ENCODE measurements around the gene PRDM15. TPM values are rescaled to one million over a fixed set of nuclear protein-coding genes. Genes with fewer than 3 reads are reported as not detected.

The PRDM15 gene
- total RNA-seq, 1 experiment from 2014 or later = 9.8 TPM

DNA sequence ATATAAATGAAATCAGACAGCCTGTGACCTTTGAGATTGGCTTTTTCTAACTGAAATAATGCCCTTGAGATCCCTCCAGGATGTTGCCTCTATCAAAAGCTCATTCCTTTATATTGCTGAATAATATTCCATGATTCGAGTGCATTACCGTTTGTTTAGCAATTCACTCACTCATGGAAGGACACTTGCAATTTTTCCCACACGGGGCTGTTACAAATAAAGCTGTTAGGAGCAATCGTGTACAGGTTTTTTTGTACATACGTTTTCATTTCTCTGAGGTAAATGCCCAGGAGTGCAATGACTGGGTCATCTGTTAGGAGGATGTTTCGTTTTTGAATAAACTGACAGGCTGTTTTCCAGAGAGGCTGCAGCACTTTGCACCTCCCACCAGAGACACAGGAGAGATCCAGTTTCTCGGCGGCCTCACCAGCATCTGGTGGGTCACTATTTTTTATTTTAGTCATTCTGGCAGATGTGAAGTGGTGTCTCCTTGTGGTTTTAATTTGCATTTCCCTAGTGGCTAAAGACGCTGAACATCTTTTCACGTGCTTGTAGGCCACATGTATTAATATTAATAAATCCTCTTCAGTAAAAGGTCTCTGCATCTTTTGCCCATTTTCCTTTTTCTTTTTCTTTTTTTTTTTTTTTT, 11.0 kb downstream of the PRDM15 start:
- no peaks in the 10 kb centered on the region for H3K9me2 ChIP-seq (ENCODE audit: insufficient read depth)
- no peak for DNase-seq (ENCODE audit: low read depth, low spot score)
- peaks cover 19% of the 10 kb centered on the region; the same call in 1 of the 2 replicates for H3K79me2 ChIP-seq (ENCODE audit: insufficient read depth, low read length)
- no peak for ATAC-seq
- intact Hi-C loops (cut with micrococcal nuclease) = no loop called here
- ChIA-PET RAD21 (ENCODE audit: low non-redundant PET in 1 of 2, low total read pairs in 2 of 2, uncharacterized antibody in 2 of 2, unreplicated experiment in 2 of 2) (no interaction called here), CTCF (no interaction called here), POLR2A (no interaction called here)
- H2AFZ ChIP-seq (ENCODE audit: low read depth, low read length, poor library complexity, severe bottlenecking) = no peak overlapping the region
- no peak overlapping the region for H3K4me3 ChIP-seq (replicated peaks in 1 of 2; ENCODE audit: low read depth in 1 of 2, low read length in 2 of 2)
- H3K9me3 ChIP-seq (ENCODE audit: control insufficient read depth in 1 of 2, insufficient read depth in 1 of 2, low read depth in 1 of 2, low read length in 2 of 2) = no peaks in the 10 kb centered on the region
- no peak overlapping the region for H3K4me2 ChIP-seq (ENCODE audit: low read length)
- no peaks in the 10 kb centered on the region for H3K27me3 ChIP-seq (ENCODE audit: insufficient read depth, low read length)
- no TSS peak for BruUV-seq (replicated peaks)
- 0 out of 4 replicates have a peak, but pooled peaks cover 0 to 3% of the 10 kb centered on the region in 2 experiments for H3K4me1 ChIP-seq (ENCODE audit: control insufficient read depth in 1 of 2, insufficient read depth in 2 of 2, low read length in 2 of 2)
- TF ChIP-seq TCF7L2 (IDR thresholded peaks at IDR 0.05; ENCODE audit: borderline replicate concordance, extremely low read depth, insufficient read depth, insufficient read length) (no peak), POLR2AphosphoS5 (IDR thresholded peaks at IDR 0.05; ENCODE audit: low read depth, low read length) (no peak), EZH2 (IDR thresholded peaks at IDR 0.05) (no peak), EGR1 (IDR thresholded peaks at IDR 0.05; ENCODE audit: low read depth) (no peak), POLR2A (IDR thresholded peaks at IDR 0.05; ENCODE audit: borderline replicate concordance, extremely low read depth, insufficient read depth, insufficient read length) (no peak), CEBPB (IDR thresholded peaks at IDR 0.05; ENCODE audit: low read depth) (no peak), SRF (IDR thresholded peaks at IDR 0.05; ENCODE audit: low read depth) (no peak), SIN3A (IDR thresholded peaks at IDR 0.05; ENCODE audit: low read depth) (no peak), ZFX (IDR thresholded peaks at IDR 0.05) (no peak)
- no peak overlapping the region for H3K9ac ChIP-seq (ENCODE audit: low read length)
- H3K27ac ChIP-seq (ENCODE audit: low read depth, low read length) = no peak overlapping the region
- H3K36me3 ChIP-seq (ENCODE audit: control insufficient read depth in 1 of 2, insufficient read depth in 2 of 2, low read length in 2 of 2) = peaks cover 0 to 5% of the 10 kb centered on the region in 2 experiments; a peak in 1 of 4 replicates
- no peaks in the 10 kb centered on the region for H4K20me1 ChIP-seq (ENCODE audit: insufficient read depth)

DNA sequence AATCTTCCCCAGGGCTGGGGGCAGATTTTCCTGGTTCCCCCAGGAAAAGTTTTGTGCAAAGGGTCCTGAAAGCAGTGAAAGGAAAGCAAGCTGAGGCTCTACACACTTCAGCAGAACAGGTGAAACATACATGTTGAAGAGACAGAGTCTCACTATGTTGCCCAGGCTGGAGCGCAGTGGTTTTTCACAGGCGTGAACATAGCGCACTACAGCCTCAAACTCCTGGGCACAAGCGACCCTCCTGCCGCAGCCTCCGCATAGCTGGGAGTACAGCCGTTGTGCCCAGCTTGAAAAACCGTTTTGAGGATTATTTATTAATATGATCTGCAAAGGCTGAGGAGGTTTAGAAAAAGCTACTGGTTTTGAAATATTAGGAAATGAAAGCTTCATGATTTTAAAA, 11.8 kb downstream of the PRDM15 start:
- intact Hi-C loops (cut with micrococcal nuclease) = no loop called here
- CTCF ChIA-PET = no interaction called here
- TF ChIP-seq ZFX (IDR thresholded peaks at IDR 0.05) (no peak), JUND (IDR thresholded peaks at IDR 0.05) (no peak), ZNF274 (IDR thresholded peaks at IDR 0.05; ENCODE audit: low read depth, low read length) (no peak), CEBPB (IDR thresholded peaks at IDR 0.05; ENCODE audit: low read depth) (no peak), EGR1 (IDR thresholded peaks at IDR 0.05; ENCODE audit: low read depth) (no peak), EZH2 (IDR thresholded peaks at IDR 0.05) (no peak), SP1 (IDR thresholded peaks at IDR 0.05; ENCODE audit: low read depth) (no peak), RAD21 (IDR thresholded peaks at IDR 0.05; ENCODE audit: low read depth) (no peak), SRF (IDR thresholded peaks at IDR 0.05; ENCODE audit: low read depth) (no peak)
- TF ChIP-seq, protein P1, sequence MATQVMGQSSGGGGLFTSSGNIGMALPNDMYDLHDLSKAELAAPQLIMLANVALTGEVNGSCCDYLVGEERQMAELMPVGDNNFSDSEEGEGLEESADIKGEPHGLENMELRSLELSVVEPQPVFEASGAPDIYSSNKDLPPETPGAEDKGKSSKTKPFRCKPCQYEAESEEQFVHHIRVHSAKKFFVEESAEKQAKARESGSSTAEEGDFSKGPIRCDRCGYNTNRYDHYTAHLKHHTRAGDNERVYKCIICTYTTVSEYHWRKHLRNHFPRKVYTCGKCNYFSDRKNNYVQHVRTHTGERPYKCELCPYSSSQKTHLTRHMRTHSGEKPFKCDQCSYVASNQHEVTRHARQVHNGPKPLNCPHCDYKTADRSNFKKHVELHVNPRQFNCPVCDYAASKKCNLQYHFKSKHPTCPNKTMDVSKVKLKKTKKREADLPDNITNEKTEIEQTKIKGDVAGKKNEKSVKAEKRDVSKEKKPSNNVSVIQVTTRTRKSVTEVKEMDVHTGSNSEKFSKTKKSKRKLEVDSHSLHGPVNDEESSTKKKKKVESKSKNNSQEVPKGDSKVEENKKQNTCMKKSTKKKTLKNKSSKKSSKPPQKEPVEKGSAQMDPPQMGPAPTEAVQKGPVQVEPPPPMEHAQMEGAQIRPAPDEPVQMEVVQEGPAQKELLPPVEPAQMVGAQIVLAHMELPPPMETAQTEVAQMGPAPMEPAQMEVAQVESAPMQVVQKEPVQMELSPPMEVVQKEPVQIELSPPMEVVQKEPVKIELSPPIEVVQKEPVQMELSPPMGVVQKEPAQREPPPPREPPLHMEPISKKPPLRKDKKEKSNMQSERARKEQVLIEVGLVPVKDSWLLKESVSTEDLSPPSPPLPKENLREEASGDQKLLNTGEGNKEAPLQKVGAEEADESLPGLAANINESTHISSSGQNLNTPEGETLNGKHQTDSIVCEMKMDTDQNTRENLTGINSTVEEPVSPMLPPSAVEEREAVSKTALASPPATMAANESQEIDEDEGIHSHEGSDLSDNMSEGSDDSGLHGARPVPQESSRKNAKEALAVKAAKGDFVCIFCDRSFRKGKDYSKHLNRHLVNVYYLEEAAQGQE (IDR thresholded peaks at IDR 0.05; ENCODE audit: low read depth) = no peak
- TF ChIP-seq, protein P2, sequence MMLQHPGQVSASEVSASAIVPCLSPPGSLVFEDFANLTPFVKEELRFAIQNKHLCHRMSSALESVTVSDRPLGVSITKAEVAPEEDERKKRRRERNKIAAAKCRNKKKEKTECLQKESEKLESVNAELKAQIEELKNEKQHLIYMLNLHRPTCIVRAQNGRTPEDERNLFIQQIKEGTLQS (IDR thresholded peaks at IDR 0.05) = no peak
- TF ChIP-seq, protein P3, sequence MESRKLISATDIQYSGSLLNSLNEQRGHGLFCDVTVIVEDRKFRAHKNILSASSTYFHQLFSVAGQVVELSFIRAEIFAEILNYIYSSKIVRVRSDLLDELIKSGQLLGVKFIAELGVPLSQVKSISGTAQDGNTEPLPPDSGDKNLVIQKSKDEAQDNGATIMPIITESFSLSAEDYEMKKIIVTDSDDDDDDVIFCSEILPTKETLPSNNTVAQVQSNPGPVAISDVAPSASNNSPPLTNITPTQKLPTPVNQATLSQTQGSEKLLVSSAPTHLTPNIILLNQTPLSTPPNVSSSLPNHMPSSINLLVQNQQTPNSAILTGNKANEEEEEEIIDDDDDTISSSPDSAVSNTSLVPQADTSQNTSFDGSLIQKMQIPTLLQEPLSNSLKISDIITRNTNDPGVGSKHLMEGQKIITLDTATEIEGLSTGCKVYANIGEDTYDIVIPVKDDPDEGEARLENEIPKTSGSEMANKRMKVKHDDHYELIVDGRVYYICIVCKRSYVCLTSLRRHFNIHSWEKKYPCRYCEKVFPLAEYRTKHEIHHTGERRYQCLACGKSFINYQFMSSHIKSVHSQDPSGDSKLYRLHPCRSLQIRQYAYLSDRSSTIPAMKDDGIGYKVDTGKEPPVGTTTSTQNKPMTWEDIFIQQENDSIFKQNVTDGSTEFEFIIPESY (IDR thresholded peaks at IDR 0.05; ENCODE audit: extremely low read depth, insufficient replicate concordance, low read length) = no peak

More for the DNA sequence above, 11.8 kb downstream of the PRDM15 start:
- BruUV-seq (replicated peaks) = no TSS peak
- H3K4me1 ChIP-seq (ENCODE audit: control insufficient read depth in 1 of 2, insufficient read depth in 2 of 2, low read length in 2 of 2) = 0 out of 4 replicates have a peak, but pooled peaks cover 0 to 4% of the 10 kb centered on the region in 2 experiments
- H3K79me2 ChIP-seq (ENCODE audit: insufficient read depth, low read length) = peaks cover 17% of the 10 kb centered on the region; the same call in 1 of the 2 replicates
- H3K9me2 ChIP-seq (ENCODE audit: insufficient read depth) = no peaks in the 10 kb centered on the region
- ChIA-PET POLR2A (no interaction called here), RAD21 (ENCODE audit: low non-redundant PET in 1 of 2, low total read pairs in 2 of 2, uncharacterized antibody in 2 of 2, unreplicated experiment in 2 of 2) (no interaction called here)
- H3K4me3 ChIP-seq (replicated peaks in 1 of 2; ENCODE audit: low read depth in 1 of 2, low read length in 2 of 2) = no peak overlapping the region
- H4K20me1 ChIP-seq (ENCODE audit: insufficient read depth) = no peaks in the 10 kb centered on the region
- no peaks in the 10 kb centered on the region for H3K9me3 ChIP-seq (ENCODE audit: control insufficient read depth in 1 of 2, insufficient read depth in 1 of 2, low read depth in 1 of 2, low read length in 2 of 2)
- no peaks in the 10 kb centered on the region; a peak in 1 of 4 replicates for H3K36me3 ChIP-seq (ENCODE audit: control insufficient read depth in 1 of 2, insufficient read depth in 2 of 2, low read length in 2 of 2)
- no peak overlapping the region for H3K4me2 ChIP-seq (ENCODE audit: low read length)
- no peak overlapping the region for H2AFZ ChIP-seq (ENCODE audit: low read depth, low read length, poor library complexity, severe bottlenecking)
- no peak overlapping the region for H3K9ac ChIP-seq (ENCODE audit: low read length)
- no peak for ATAC-seq
- no peak for DNase-seq (ENCODE audit: low read depth, low spot score)
- H3K27me3 ChIP-seq (ENCODE audit: insufficient read depth, low read length) = no peaks in the 10 kb centered on the region
- H3K27ac ChIP-seq (ENCODE audit: low read depth, low read length) = no peak overlapping the region
